Activated CD8-positive, alpha-beta T cell treated with anti-CD3 and anti-CD28 coated beads, Interleukin-2, amount 10 ng/mL, durations not matched to agents 7 days and 5 days (primary cell): ENCODE data around the gene NACA2. TPM values are rescaled to one million over a fixed set of nuclear protein-coding genes. Genes with fewer than 3 reads are reported as not detected.

ENCODE experiments used
- ATAC-seq: fragments of 150-1000 bp; cut with Tn5 transposase; one replicate; pipeline ENCODE4 v1.10.0; 2021; ENCODE audit warnings: moderate library complexity
- CTCF ChIA-PET: fragments of 350-600 bp; sonication (Branson Sonifier 250); formaldehyde crosslinking; loops from one replicate; lab custom pipeline; 2021; ENCODE audit warnings: antibody characterized with exemption; lab: Charles Lee
- POLR2A ChIA-PET: fragments of 350-600 bp; sonication (Branson Sonifier 250); formaldehyde crosslinking; loops from one replicate; lab custom pipeline; 2021; ENCODE audit warnings: antibody characterized with exemption; lab: Charles Lee
- DNase-seq: peaks from one replicate; pipeline ENCODE4 v3.0.0-alpha.2; 2020
- H3K27ac Mint-ChIP-seq: one replicate; pipeline ENCODE4 v1.8.0; 2021; ENCODE audit warnings: mild to moderate bottlenecking, mixed read lengths
- H3K27me3 Mint-ChIP-seq: one replicate; pipeline ENCODE4 v1.8.0; 2021; ENCODE audit warnings: low read depth, mixed read lengths
- H3K36me3 Mint-ChIP-seq: one replicate; pipeline ENCODE4 v1.8.0; 2021; ENCODE audit warnings: low read depth, mixed read lengths
- H3K4me1 Mint-ChIP-seq: one replicate; pipeline ENCODE4 v1.8.0; 2021; ENCODE audit warnings: low read depth, mixed read lengths
- H3K4me3 Mint-ChIP-seq: one replicate; pipeline ENCODE4 v1.8.0; 2021; ENCODE audit warnings: mild to moderate bottlenecking, mixed read lengths
- H3K9me3 Mint-ChIP-seq: one replicate; pipeline ENCODE4 v1.8.0; 2022; ENCODE audit warnings: mixed read lengths; ENCODE audit not compliant: insufficient read depth
- total RNA-seq, 2 experiments: library from RNA; stranded (reverse); gene quantifications; one replicate each; pipeline ENCODE4 v1.2.3, GENCODE V29; 2021

NACA2 gene
- total RNA-seq, 2 experiments from 2014 or later, result not detected

- H3K4me3 Mint-ChIP-seq, result no peak overlapping the region
- no peaks in the 10 kb centered on the region for H3K4me1 Mint-ChIP-seq
- ATAC-seq, result no peak
- no peaks in the 10 kb centered on the region for H3K36me3 Mint-ChIP-seq
- no peak overlapping the region for H3K27ac Mint-ChIP-seq
- H3K9me3 Mint-ChIP-seq, result no peaks in the 10 kb centered on the region
- POLR2A ChIA-PET, result no interaction called here
- CTCF ChIA-PET, result no interaction called here
- DNase-seq, result no peak
- H3K27me3 Mint-ChIP-seq, result peaks cover 29% of the 10 kb centered on the region
Observed at GRCh38 chr17:61542027-61542426, 49.0 kb downstream of the NACA2 start.

- no peak for DNase-seq
- Mint-ChIP-seq H3K27ac (no peak overlapping the region), H3K4me3 (no peak overlapping the region), H3K4me1 (no peaks in the 10 kb centered on the region), H3K27me3 (peaks cover 28% of the 10 kb centered on the region), H3K9me3 (no peaks in the 10 kb centered on the region), H3K36me3 (no peaks in the 10 kb centered on the region)
- ChIA-PET POLR2A (no interaction called here), CTCF (interaction anchor here (1.0 kb wide), 1 partner anchor 1131 kb away, joined by 3 read pairs; no protein-coding TSS in a partner anchor)
- no peak for ATAC-seq
Observed at GRCh38 chr17:61540874-61541273, 50.1 kb downstream of the NACA2 start.

Other genes starting within 250 kb of the NACA2 start
- gene TBX2, start 191.4 kb downstream of the NACA2 start, total RNA-seq, result not detected
- not detected for gene TBX4, start 138.8 kb downstream of the NACA2 start, total RNA-seq